ENCODE measurements around the gene ZFP92.

GRCh38 chrX:153377727-153378126 is 33.5 kb upstream of the ZFP92 start:
- TF ChIP-seq POLR2A (IDR thresholded peaks at IDR 0.05) (no peak), POLR2AphosphoS5 (IDR thresholded peaks at IDR 0.05) (no peak)

Measured in upper lobe of left lung (tissue), 4 donors.